GM18498 (cell line): Measurements from ENCODE around the gene IGF1R.
"Not testable (repeated sequence)": the region's sequence is repeated elsewhere in the genome, so short reads cannot be mapped to it uniquely, and the experiment has no call there.

ENCODE experiments used
- ATAC-seq: cut with Tn5 transposase; IDR thresholded peaks from one replicate; pipeline ENCODE4 v1.9.1; 2021; ENCODE audit warnings: mild to moderate bottlenecking, moderate library complexity; ENCODE audit not compliant: unreplicated experiment

Gene IGF1R

GRCh38 chr15:98647774-98648653 lies at the start of gene IGF1R:
TSS of gene IGF1R (plus strand) at chr15:98648539. CDS start at chr15:98649582, 1,043 bp downstream.
- ATAC-seq: peak; percentile 71

DNA sequence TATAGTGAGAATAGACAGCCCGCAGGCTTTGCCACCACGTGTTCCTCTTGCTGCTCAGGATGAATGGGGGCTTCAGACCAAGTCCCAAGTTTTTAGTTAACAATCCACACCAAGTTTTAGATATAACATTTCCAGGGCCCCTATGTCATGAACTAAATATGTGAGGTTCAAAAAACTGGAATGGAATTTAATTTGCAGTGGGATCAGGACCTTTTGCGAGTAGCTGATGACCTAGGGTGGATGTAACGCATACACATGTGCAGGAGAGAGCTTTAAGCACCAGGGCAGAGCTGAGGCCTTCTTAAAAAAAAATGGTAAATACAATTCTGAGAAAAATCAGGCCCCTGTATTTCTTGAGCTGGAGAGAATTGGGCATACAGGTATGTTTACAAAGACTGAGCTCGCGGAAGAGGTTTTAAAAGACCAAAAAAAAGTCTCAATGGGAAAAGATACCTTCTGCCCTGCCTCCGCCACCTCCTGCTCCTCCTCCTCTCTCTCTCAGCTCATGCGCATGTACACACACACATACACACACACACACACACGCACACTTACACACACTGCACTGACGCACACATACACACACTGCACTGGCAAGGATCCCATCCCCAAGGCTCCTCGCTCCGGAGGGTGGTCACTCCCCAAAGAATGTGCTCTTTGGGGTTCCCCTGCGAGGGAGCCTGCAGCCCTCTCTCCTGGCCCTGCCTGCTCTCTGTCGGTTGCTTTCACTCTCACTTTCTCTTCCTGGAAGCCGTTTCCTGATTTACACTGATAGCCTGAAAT lies 48.2 kb upstream of the IGF1R start:
- ATAC-seq: peak; percentile 83

GRCh38 chr15:98604983-98605382 lies 43.4 kb upstream of the IGF1R start:
- no peak for ATAC-seq

GRCh38 chr15:98609144-98609852 lies 39.0 kb upstream of the IGF1R start:
- ATAC-seq: no peak

DNA sequence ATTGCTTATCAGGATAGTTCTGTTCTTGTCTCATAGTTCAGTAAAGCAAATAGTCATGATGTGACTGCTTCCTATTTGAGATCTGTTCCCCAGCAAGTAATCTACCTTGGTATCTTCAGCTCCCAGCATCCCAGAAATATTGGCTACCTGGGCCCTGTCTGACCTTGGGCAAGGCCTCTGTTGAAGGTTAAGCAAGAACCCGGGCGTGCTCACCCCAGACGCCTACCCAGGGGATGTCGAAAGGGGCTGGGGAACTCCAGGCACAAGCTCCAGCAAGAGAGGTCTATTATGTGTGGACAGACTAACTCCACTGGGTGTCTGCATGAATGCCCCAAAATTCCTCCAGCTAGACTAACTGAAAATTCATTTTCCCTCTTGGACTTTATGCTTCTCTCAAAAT lies 37.3 kb upstream of the IGF1R start:
- ATAC-seq: no peak

GRCh38 chr15:98611808-98612207 lies 36.5 kb upstream of the IGF1R start:
- ATAC-seq: no peak

DNA sequence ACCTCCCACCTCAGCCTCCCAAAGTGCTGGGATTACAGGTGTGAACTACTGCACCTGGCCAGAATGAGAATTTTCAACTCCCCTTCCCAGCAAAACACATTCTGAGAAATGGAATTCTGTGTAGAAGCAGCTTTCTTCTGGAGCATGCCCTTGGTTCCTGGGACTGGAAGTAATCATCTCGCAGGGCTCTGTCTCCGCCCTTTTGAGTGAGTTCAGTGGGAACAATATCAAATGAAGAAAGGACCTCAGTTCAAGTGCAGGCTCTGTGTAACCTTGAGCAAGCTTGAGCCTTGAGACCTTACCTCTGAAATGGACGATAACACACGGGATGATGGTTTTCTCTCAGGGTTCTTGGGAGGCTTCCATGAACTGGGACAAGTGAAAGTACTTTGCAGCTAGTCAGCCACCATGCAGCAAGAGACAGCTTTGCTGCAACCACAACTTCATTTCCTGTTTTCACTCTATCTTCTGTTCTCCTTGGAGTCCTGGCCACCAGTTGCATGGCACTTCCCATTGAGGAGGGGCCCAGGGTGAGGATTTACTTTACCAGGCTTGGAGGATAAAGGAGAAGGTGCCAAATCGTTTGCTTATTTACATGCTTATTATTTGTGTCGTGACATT lies 35.7 kb upstream of the IGF1R start:
- no peak for ATAC-seq

DNA sequence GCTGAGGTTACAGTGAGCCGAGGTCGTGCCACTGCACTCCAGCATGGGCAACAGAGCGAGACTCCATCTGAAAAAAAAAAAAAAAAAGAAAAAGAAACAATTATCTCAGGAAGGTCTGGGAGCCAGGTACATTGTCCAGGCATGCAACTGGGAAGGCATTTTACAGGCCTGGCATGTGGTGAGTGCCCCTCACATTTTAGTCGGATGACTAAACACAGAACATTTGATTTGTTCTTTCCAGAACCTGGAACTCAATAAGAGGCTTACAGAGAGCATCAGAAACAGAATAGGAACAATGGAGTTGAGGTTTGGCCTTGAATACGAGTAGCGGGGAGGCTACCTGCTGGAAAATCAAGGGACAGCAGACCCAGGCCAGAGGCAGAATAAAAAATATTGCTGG lies 33.7 kb upstream of the IGF1R start:
- ATAC-seq: no peak

- no peak for ATAC-seq
These were observed 31.9 kb upstream of the IGF1R start for GRCh38 chr15:98616397-98616796.

- ATAC-seq: no peak
These were observed 30.9 kb upstream of the IGF1R start for GRCh38 chr15:98617328-98617980.

DNA sequence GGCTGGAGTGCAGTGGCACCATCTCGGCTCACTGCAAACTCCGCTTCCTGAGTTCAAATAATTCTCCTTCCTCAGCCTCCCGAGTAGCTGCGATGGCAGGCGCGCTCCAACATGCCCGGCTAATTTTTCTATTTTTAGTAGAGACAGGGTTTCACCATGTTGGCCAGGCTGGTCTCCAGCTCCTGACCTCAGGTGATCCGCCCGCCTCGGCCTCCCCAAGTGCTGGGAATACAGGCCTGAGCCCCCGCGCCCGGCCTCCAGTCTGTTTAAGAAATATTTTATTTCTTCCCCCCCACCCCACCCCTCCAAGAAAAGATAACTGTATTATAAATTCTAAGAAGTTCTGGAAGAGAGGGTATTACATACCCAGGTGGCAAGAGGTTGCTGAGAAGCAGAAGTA lies 29.8 kb upstream of the IGF1R start:
- ATAC-seq: not testable (repeated sequence)

- ATAC-seq: no peak
These were observed 28.3 kb upstream of the IGF1R start for GRCh38 chr15:98620020-98620419.

GRCh38 chr15:98621021-98621420 lies 27.3 kb upstream of the IGF1R start:
- ATAC-seq: no peak

DNA sequence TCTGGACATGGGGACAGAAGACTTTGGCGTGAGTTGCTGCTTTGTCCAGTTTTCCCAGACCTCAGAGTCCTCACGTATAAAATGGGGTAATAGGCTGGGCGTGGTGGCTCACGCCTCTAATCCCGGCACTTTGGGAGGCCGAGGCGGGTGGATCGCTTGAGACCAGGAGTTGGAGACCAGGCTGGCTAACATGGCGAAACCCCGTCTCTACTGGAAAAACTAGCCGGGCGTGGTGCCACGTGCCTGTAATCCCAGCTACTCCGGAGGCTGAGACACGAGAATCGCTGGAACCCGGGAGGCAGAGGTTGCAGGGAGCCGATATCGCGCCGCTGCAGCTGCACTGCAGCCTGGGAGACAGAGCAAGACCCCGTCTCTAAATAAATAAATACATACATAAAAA lies 22.7 kb upstream of the IGF1R start:
- ATAC-seq: no peak

- no peak for ATAC-seq
These were observed 22.2 kb upstream of the IGF1R start for GRCh38 chr15:98626153-98626552.

GRCh38 chr15:98628216-98628615 lies 20.1 kb upstream of the IGF1R start:
- ATAC-seq: no peak

- ATAC-seq: no peak
These were observed 12.5 kb upstream of the IGF1R start for GRCh38 chr15:98635848-98636247.

- no peak for ATAC-seq
These were observed 5.2 kb upstream of the IGF1R start for GRCh38 chr15:98643115-98643514.

DNA sequence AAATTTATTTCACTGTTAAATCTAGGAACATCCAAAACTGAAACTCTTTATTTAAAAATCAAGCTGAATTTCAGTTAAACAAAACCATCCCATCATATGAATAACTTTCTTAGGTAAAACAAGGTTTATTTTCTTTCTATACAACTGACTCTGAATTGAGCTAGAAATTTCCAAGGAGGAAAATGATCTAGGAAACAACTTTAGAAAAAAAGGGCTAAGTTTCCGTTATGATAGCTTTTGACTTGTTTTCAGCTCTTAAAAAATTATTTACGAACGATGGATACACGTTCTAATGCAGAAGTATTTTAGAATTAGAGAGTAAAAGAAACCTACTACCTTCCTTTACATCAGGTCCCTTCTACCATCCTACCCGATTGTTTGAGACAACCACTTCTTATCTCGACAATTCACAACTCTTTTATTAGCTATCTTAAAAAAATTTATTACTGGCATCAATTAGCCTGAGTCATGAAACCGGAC lies 1.8 kb upstream of the IGF1R start:
- no peak for ATAC-seq

DNA sequence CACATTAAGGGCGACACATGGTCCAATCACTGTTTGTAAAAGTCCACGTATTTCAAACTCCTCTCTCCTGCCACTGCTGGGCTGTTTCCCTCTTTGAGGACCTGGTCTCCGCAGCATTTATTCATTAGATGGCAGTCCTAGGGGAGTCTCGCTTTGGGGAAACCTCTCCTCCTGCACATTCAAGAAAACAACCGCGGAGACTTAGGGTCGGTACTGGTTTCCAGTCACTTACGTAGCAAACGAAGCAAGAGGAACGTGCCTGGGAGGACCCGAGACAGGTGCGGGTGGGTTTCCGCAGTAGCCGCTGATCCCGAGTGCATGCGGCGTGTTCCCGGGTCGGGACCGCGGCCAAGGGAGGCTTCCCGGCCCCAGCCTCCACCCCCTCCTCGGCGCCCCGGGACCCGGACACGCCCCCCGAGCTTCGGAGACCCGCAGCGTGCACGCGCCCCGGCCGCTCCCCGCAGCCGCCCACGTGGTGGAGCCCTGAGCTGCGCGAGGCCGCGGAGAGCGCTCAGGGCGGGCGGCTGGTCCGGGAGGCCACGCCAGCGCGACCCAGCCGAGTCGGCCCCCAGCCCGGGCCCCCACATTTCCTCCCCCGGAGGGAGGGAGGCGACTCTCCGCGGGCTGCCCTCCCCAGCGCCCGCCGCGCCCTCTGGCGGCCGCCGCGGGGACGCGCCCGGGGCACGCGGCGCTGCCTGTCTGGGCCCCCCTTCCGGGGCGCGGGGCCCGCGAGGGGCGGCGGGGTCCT lies 1.1 kb upstream of the IGF1R start:
- ATAC-seq: peak; percentile 55
